CD4-positive, alpha-beta T cell treated with Interleukin-15 for 1 hour (primary cell): ENCODE data around the gene APOB.

Experiments
- DNase-seq: peaks from one replicate; pipeline ENCODE4 v3.0.0-alpha.2; 2020

APOB gene

GRCh38 chr2:21004181-21004572 is 39.7 kb downstream of the APOB start:
- no peak for DNase-seq

- no peak for DNase-seq
These were observed 40.2 kb downstream of the APOB start for GRCh38 chr2:21003572-21004180.

GRCh38 chr2:21002814-21003192 is 41.1 kb downstream of the APOB start:
- DNase-seq: no peak

- DNase-seq: no peak
These were observed 41.7 kb downstream of the APOB start for GRCh38 chr2:21001988-21002813.

- DNase-seq: no peak
These were observed 42.5 kb downstream of the APOB start for GRCh38 chr2:21001225-21001946.

GRCh38 chr2:20999906-21000645 is 43.8 kb downstream of the APOB start:
- no peak for DNase-seq

GRCh38 chr2:20998972-20999905 is 44.6 kb downstream of the APOB start:
- DNase-seq: no peak

GRCh38 chr2:20997953-20998722 is 45.7 kb downstream of the APOB start:
- no peak for DNase-seq

GRCh38 chr2:20994130-20994529 is 49.7 kb downstream of the APOB start:
- DNase-seq: no peak

GRCh38 chr2:20992201-20992711 is 51.6 kb downstream of the APOB start:
- no peak for DNase-seq

- DNase-seq: no peak
These were observed 53.1 kb downstream of the APOB start for GRCh38 chr2:20990442-20991430.

GRCh38 chr2:20989404-20989803 is 54.5 kb downstream of the APOB start:
- DNase-seq: no peak

GRCh38 chr2:20988905-20989304 is 55.0 kb downstream of the APOB start:
- DNase-seq: no peak

- DNase-seq: no peak
These were observed 57.6 kb downstream of the APOB start for GRCh38 chr2:20986024-20986939.

GRCh38 chr2:20985062-20985461 is 58.8 kb downstream of the APOB start:
- DNase-seq: no peak

GRCh38 chr2:20984408-20984807 is 59.5 kb downstream of the APOB start:
- DNase-seq: no peak

GRCh38 chr2:20983844-20984243 is 60.0 kb downstream of the APOB start:
- DNase-seq: no peak

- no peak for DNase-seq
These were observed 61.0 kb downstream of the APOB start for GRCh38 chr2:20982861-20983260.
